Kidney (tissue), 14 donors: ENCODE results near the gene AAK1. TPM values are rescaled to one million over a fixed set of nuclear protein-coding genes. Genes with fewer than 3 reads are reported as not detected.

Experiments
- DNase-seq, 5 donors: peaks; one replicate each; pipeline ENCODE4 v3.0.0-alpha.2; 2013 to 2020
- FAIRE-seq: peaks from 2 replicates; lab custom pipeline; 2012; peaks lifted over from hg19 to GRCh38; lab: Jason Lieb, UNC
- H3K27ac ChIP-seq, 2 donors: one replicate each; pipeline ENCODE4 v1.7.0; 2013; ENCODE audit warnings: low read depth in 2 of 2, low read length in 2 of 2, inconsistent platforms in 1 of 2
- H3K27me3 ChIP-seq: one replicate; pipeline ENCODE4 v1.7.1; 2013; ENCODE audit warnings: low read length, inconsistent platforms; ENCODE audit not compliant: control insufficient read depth, insufficient read depth
- H3K36me3 ChIP-seq, 3 donors: one replicate each; pipeline versions ENCODE4 v1.7.0 to v1.7.1; 2013; ENCODE audit warnings: low read length in 3 of 3, control low read depth in 1 of 3, inconsistent platforms in 1 of 3; ENCODE audit not compliant: insufficient read depth in 3 of 3, control insufficient read depth in 2 of 3
- H3K4me1 ChIP-seq, 3 donors: one replicate each; pipeline versions ENCODE4 v1.7.0 to v1.7.1; 2013; ENCODE audit warnings: low read length in 3 of 3, inconsistent platforms in 1 of 3, low read depth in 1 of 3; ENCODE audit not compliant: control insufficient read depth in 2 of 3, insufficient read depth in 2 of 3
- H3K4me3 ChIP-seq, 3 donors: one replicate each; pipeline versions ENCODE4 v1.7.0 to v1.8.1; 2013; ENCODE audit warnings: low read length in 3 of 3, control low read depth in 1 of 3, inconsistent platforms in 1 of 3
- H3K9ac ChIP-seq, 3 donors: one replicate each; pipeline versions ENCODE4 v1.7.0 to v1.7.1; 2013; ENCODE audit warnings: low read length in 3 of 3, control low read depth in 1 of 3, inconsistent platforms in 1 of 3
- H3K9me3 ChIP-seq, 3 donors: one replicate each; pipeline versions ENCODE4 v1.7.0 to v1.7.1; 2013; ENCODE audit warnings: low read length in 3 of 3, control low read depth in 1 of 3, inconsistent platforms in 1 of 3; ENCODE audit not compliant: control insufficient read depth in 2 of 3, insufficient read depth in 1 of 3
- intact Hi-C: fragments of 100-400 bp; cut with DNase I; formaldehyde crosslinking; loops from one replicate; pipeline ENCODE4 v1.11.1; 2022
- polyA plus RNA-seq: library from polyadenylated mRNA; stranded (reverse); fragments of 350-450 nt; fragmentation: Illumina TruSeq; extraction: RNeasy Lipid Tissue Mini Kit (QIAGEN cat#74804); gene quantifications from one replicate; pipeline ENCODE4 v1.2.3, GENCODE V29; 2014; ENCODE audit warnings: low read depth, low replicate concordance; ENCODE audit not compliant: insufficient read depth
- total RNA-seq: library from RNA; stranded (reverse); fragmentation: NEBNext Ultra II Directional; extraction: Animal tissue kit (Norgen Biotek cat#: 25700); gene quantifications from one replicate; pipeline ENCODE4 v1.2.1, GENCODE V29; 2021
- TF ChIP-seq, protein P1 (sequence below): IDR thresholded peaks from 3 replicates; pipeline ENCODE4 v1.5.1; 2012; ENCODE audit warnings: mild to moderate bottlenecking, moderate library complexity, borderline replicate concordance; ENCODE audit not compliant: insufficient read depth; ENCODE audit errors: extremely low read depth
- donor health status: control.
- donor health status: control.
- donor health status: control.
- donor health status: control.
- donor health status: control.
- donor health status: DM: yes; HTN: yes; CAD: no.
- donor health status: Normal renal cell carcinoma (clear cell type).

Gene AAK1
- total and polyA plus RNA-seq, 2 donors from 2014 or later = 25.8 to 93.7 TPM

DNA sequence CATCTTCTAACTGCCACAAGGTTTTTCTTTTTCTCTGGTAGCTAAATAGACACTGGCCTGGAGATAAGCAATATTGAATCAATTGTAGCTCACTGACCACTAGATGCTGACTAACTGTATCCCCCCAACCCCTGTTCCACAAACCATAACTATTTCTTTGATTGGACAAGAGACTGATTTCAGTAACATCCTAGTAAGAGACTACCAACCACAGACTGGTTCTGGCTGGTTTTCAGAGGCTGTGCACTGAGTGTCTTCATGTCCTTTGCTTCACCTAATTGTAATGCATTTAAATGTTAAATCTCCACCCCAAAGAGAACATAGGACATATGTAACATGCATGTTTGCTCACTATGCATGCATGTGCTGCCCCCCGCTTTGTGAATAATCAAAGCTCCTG is 3.2 kb upstream of the AAK1 start:
- Histone ChIP-seq H3K9me3 (no peaks in the 10 kb centered on the region), H3K36me3 (no peaks in the 10 kb centered on the region), H3K27ac (no peak overlapping the region), H3K27me3 (no peaks in the 10 kb centered on the region), H3K9ac (no peak overlapping the region), H3K4me3 (no peak overlapping the region), H3K4me1 (peaks cover 0 to 5% (median 4%) of the 10 kb centered on the region in 3 donors)
- intact Hi-C loops = no loop called here
- FAIRE-seq = no peak
- DNase-seq = no peak
- TF ChIP-seq, protein P1, sequence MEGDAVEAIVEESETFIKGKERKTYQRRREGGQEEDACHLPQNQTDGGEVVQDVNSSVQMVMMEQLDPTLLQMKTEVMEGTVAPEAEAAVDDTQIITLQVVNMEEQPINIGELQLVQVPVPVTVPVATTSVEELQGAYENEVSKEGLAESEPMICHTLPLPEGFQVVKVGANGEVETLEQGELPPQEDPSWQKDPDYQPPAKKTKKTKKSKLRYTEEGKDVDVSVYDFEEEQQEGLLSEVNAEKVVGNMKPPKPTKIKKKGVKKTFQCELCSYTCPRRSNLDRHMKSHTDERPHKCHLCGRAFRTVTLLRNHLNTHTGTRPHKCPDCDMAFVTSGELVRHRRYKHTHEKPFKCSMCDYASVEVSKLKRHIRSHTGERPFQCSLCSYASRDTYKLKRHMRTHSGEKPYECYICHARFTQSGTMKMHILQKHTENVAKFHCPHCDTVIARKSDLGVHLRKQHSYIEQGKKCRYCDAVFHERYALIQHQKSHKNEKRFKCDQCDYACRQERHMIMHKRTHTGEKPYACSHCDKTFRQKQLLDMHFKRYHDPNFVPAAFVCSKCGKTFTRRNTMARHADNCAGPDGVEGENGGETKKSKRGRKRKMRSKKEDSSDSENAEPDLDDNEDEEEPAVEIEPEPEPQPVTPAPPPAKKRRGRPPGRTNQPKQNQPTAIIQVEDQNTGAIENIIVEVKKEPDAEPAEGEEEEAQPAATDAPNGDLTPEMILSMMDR = no peak

DNA sequence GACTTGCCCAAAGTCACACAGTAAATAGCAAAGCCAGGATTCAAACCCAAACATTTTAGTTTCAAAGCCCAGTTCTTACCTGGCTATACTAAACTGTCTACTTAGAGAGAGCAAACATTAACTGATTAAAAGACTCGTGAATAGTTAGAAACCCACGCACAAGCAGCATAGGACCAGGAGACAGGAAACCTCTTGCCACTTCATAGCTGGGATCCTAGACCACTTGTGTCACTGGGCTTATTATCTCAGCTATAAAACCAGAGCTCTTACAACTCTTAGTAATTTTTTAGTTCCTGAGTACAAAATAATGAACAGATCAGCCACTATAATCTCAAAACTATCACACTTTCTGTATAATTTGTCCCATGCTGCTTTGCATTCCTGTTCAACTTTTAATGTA is 2.4 kb upstream of the AAK1 start:
- Histone ChIP-seq H3K27ac (peak overlapping the region in 1 of 2 donors; percentile 97), H3K36me3 (no peaks in the 10 kb centered on the region), H3K9ac (no peak overlapping the region), H3K4me3 (no peak overlapping the region), H3K27me3 (no peaks in the 10 kb centered on the region), H3K9me3 (no peaks in the 10 kb centered on the region), H3K4me1 (peaks cover 0 to 10% (median 4%) of the 10 kb centered on the region in 3 donors)
- intact Hi-C loops = no loop called here
- TF ChIP-seq, protein P1 = no peak
- FAIRE-seq (no peak), DNase-seq (no peak)

DNA sequence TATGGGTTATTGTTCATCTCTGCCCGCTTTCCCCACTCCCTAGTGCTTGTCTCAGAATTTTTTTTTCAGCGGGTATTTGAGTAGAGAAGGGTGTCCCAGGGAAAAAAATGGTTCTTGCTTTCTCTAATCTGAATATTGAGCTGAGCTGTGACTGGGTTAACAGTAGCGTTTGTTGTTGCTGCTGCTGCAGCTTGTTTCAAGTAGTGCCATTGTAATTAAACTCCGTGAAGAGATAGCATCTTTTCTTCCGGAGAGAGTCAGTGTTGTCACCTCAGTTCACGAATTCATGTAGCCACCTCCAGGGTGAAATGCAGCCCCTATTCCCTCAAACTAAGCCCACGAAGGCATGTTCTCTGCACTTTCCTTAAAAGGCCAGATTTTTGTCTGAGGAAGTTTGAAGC is 1.5 kb upstream of the AAK1 start:
- H3K9ac ChIP-seq = peak overlapping the region in 2 of 3 donors; percentile 57 to 85
- peak overlapping the region in 1 of 2 donors; percentile 97 for H3K27ac ChIP-seq
- H3K36me3 ChIP-seq = no peaks in the 10 kb centered on the region
- no peaks in the 10 kb centered on the region for H3K27me3 ChIP-seq
- intact Hi-C loops = no loop called here
- peak overlapping the region; percentile 83 to 98 (median 93) for H3K4me3 ChIP-seq
- no peak for FAIRE-seq
- peaks cover 0 to 16% (median 4%) of the 10 kb centered on the region in 3 donors for H3K4me1 ChIP-seq
- TF ChIP-seq, protein P1 = no peak
- DNase-seq = peak in 2 of 5 donors; percentile 30 to 45
- H3K9me3 ChIP-seq = no peaks in the 10 kb centered on the region

DNA sequence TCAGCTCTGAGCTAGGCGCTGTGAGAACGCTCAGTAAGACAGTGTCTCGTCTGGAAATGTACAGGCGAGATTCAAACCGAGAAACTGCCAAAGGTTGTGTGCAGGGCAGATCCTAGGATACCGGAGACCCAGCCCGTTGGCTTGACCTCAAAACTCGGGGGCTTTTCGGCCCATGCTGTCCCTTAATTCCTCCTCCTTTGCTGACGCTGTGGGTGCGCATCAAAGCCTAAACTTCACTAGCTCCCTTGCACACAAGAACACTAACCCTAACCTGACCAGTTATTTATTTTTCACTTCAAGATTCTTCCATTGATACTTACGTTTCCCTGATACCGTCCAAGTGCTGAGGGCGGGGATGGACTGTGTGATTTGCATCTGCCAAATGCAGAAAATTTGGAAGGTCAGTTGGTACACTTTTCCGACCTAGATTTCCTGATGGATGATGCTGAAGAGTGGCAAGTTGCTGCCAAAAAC is 1.0 kb upstream of the AAK1 start:
- Histone ChIP-seq H3K9me3 (no peaks in the 10 kb centered on the region), H3K27me3 (no peaks in the 10 kb centered on the region), H3K36me3 (no peaks in the 10 kb centered on the region), H3K4me1 (peaks cover 0 to 16% (median 4%) of the 10 kb centered on the region in 3 donors), H3K9ac (peak overlapping the region; percentile 75 to 92 (median 85)), H3K27ac (peak overlapping the region; percentile 96 to 97), H3K4me3 (peak overlapping the region; percentile 83 to 98 (median 93))
- peak in 1 of 5 donors; percentile 13 for DNase-seq
- no peak for FAIRE-seq
- TF ChIP-seq, protein P1 = no peak
- intact Hi-C loops = no loop called here
